ENCODE measurements around the gene WDR91. TPM values are rescaled to one million over a fixed set of nuclear protein-coding genes. Genes with fewer than 3 reads are reported as not detected.

The WDR91 gene
- total and polyA plus RNA-seq, 2 donors (not counting 3 experiments of a cell fraction or from before 2014, with no cell fraction given), result 6.7 to 7.0 TPM

- TF ChIP-seq POLR2A (IDR thresholded peaks at IDR 0.05; ENCODE audit: low read depth, low read length) (no peak), MYC (IDR thresholded peaks at IDR 0.05; ENCODE audit: low read depth, low read length) (no peak), POLR2AphosphoS5 (IDR thresholded peaks at IDR 0.05; ENCODE audit: insufficient read depth, low read depth, low read length) (no peak), EZH2 (IDR thresholded peaks at IDR 0.05; ENCODE audit: borderline replicate concordance, low read depth, low read length, severe bottlenecking) (no peak), JUN (IDR thresholded peaks at IDR 0.05; ENCODE audit: borderline replicate concordance, insufficient read depth, insufficient read length, low read depth) (no peak), MAX (IDR thresholded peaks at IDR 0.05; ENCODE audit: insufficient read depth, insufficient read length) (no peak), GATA2 (IDR thresholded peaks at IDR 0.05; ENCODE audit: insufficient read depth, insufficient read length, low read depth, low read length) (no peak), FOS (IDR thresholded peaks at IDR 0.05; ENCODE audit: borderline replicate concordance, insufficient read depth, low read length) (no peak), CTCF (IDR thresholded peaks at IDR 0.05; ENCODE audit: extremely low read depth in 1 of 2, insufficient read depth in 1 of 2, low read depth in 1 of 2, low read length in 2 of 2) (no peak)
- no peak overlapping the region for H3K4me2 ChIP-seq (ENCODE audit: insufficient read depth, low read length)
- peaks cover 4% of the 10 kb centered on the region in 2 experiments for H3K36me3 ChIP-seq (ENCODE audit: control insufficient read depth in 2 of 2, extremely low read depth in 1 of 2, insufficient read depth in 2 of 2, low read length in 2 of 2)
- DNase-seq (ENCODE audit: low read depth, low spot score) (no peak), FAIRE-seq (no peak)
- ChIA-PET POLR2A (interaction anchor here (1.7 to 1.9 kb wide), 2 partner anchors 9 to 14 kb away, joined by 4 to 7 read pairs; partner anchors contain the start of genes CYREN and TMEM140), CTCF (interaction anchor here (1.3 to 2.8 kb wide), 5 partner anchors 8 to 174 kb away, joined by 3 to 22 read pairs (median 15); partner anchors contain the start of genes AGBL3, CYREN and TMEM140)
- H3K79me2 ChIP-seq (ENCODE audit: control insufficient read depth, insufficient read depth, low read length), result no peaks in the 10 kb centered on the region
- H3K9me3 ChIP-seq (replicated peaks; ENCODE audit: control insufficient read depth, insufficient read depth, low read length), result no peaks in the 10 kb centered on the region
- H3K9me1 ChIP-seq (replicated peaks; ENCODE audit: control insufficient read depth, extremely low read depth, insufficient read depth, low read length), result no peaks in the 10 kb centered on the region
- H3K9ac ChIP-seq (replicated peaks; ENCODE audit: extremely low read depth, insufficient read depth, low read length), result no peak overlapping the region
- no peak overlapping the region for H2AFZ ChIP-seq (ENCODE audit: low read depth, low read length)
- no peaks in the 10 kb centered on the region for H3K27me3 ChIP-seq (ENCODE audit: control insufficient read depth in 2 of 2, insufficient read depth in 2 of 2, low read length in 2 of 2)
- no peak overlapping the region for H3K4me3 ChIP-seq (replicated peaks in 1 of 3; ENCODE audit: insufficient read depth in 1 of 3, low read depth in 1 of 3, low read length in 3 of 3)
- BruUV-seq (replicated peaks), result no TSS peak
- dilution Hi-C loops (cut with MboI; ENCODE audit: extremely low pct_ligation_motif_present, low sequenced_read_pairs) (no loop called here), intact Hi-C loops (cut with micrococcal nuclease) (loop anchor here (2.0 to 10.0 kb wide), 4 partner anchors 15 to 467 kb away; partner anchors contain the start of gene AGBL3)
- no peaks in the 10 kb centered on the region for H4K20me1 ChIP-seq (replicated peaks; ENCODE audit: control insufficient read depth, extremely low read depth, insufficient read depth, low read length)
- H3K27ac ChIP-seq (ENCODE audit: insufficient read depth, low read depth, low read length), result peak overlapping the region; percentile 68
- H3K4me1 ChIP-seq (ENCODE audit: control insufficient read depth, extremely low read depth, insufficient read depth, low read length), result peaks cover 39% of the 10 kb centered on the region
Observed at GRCh38 chr7:135161669-135162068, 49.7 kb downstream of the WDR91 start.

Data from endothelial cell of umbilical vein (primary cell).